ENCODE measurements around the gene TSEN54.

DNA sequence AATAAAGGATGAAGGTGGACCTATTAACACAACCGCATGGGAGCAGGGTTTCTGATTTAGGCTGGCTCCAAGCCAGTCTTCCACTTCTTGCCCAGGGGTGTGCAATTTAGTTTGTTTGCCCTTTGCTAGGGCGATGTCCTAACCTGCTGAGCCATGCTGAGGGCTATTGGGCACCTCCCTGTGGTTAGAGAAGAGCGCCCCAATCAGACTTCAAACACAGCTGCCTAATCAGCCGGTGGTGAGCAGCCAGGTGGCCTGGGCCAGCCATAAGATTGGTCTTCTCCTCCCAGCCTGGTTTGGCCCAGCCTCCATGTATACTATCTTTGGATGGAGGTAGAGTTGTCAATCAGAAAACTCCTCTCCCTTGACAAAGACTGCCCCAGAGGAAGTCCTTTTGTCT lies 44.2 kb upstream of the TSEN54 start:
- TF ChIP-seq CTCF (IDR thresholded peaks at IDR 0.05; ENCODE audit: insufficient read depth, low read length) (no peak), POLR2AphosphoS5 (IDR thresholded peaks at IDR 0.05; ENCODE audit: low read depth) (no peak), SPI1 (IDR thresholded peaks at IDR 0.05; ENCODE audit: borderline replicate concordance, low read depth) (no peak), GABPA (IDR thresholded peaks at IDR 0.05; ENCODE audit: low read depth) (no peak)
- TF ChIP-seq, protein P1, sequence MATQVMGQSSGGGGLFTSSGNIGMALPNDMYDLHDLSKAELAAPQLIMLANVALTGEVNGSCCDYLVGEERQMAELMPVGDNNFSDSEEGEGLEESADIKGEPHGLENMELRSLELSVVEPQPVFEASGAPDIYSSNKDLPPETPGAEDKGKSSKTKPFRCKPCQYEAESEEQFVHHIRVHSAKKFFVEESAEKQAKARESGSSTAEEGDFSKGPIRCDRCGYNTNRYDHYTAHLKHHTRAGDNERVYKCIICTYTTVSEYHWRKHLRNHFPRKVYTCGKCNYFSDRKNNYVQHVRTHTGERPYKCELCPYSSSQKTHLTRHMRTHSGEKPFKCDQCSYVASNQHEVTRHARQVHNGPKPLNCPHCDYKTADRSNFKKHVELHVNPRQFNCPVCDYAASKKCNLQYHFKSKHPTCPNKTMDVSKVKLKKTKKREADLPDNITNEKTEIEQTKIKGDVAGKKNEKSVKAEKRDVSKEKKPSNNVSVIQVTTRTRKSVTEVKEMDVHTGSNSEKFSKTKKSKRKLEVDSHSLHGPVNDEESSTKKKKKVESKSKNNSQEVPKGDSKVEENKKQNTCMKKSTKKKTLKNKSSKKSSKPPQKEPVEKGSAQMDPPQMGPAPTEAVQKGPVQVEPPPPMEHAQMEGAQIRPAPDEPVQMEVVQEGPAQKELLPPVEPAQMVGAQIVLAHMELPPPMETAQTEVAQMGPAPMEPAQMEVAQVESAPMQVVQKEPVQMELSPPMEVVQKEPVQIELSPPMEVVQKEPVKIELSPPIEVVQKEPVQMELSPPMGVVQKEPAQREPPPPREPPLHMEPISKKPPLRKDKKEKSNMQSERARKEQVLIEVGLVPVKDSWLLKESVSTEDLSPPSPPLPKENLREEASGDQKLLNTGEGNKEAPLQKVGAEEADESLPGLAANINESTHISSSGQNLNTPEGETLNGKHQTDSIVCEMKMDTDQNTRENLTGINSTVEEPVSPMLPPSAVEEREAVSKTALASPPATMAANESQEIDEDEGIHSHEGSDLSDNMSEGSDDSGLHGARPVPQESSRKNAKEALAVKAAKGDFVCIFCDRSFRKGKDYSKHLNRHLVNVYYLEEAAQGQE (IDR thresholded peaks at IDR 0.05; ENCODE audit: insufficient replicate concordance, low read depth): no peak
